MCF 10A (cell line): ENCODE results near the gene STAG1. TPM values are rescaled to one million over a fixed set of nuclear protein-coding genes. Genes with fewer than 3 reads are reported as not detected.
A peak's percentile ranks its signal among the peaks of the same experiment; 100 is the strongest.

Source experiments
- BruUV-seq: library from RNA; stranded (reverse); fragments of 400-500 nt; replicated peaks from 2 replicates; lab custom pipeline; 2021; lab: Mats Ljungman, UMichigan
- CTCF ChIA-PET: fragments of 300-600 bp; sonication (Branson Sonifier 250); formaldehyde crosslinking; extraction: SDS; loops from one replicate; lab custom pipeline; 2021; ENCODE audit warnings: antibody characterized with exemption, inconsistent platforms; lab: Yijun Ruan, JAX
- POLR2A ChIA-PET: fragments of 300-600, 350-650 bp; sonication (Branson Sonifier 250); formaldehyde crosslinking; extraction: SDS; loops from one replicate; lab custom pipeline; 2020; ENCODE audit warnings: antibody characterized with exemption, inconsistent platforms; lab: Yijun Ruan, JAX
- DNase-seq: peaks from one replicate; pipeline ENCODE4 v3.0.0-alpha.2; 2018; ENCODE audit not compliant: unreplicated experiment
- H3K27ac Mint-ChIP-seq: one replicate; pipeline ENCODE4 v1.8.0; 2022; ENCODE audit warnings: mild to moderate bottlenecking, low read depth, mixed read lengths; ENCODE audit not compliant: unreplicated experiment
- H3K27me3 Mint-ChIP-seq: one replicate; pipeline ENCODE4 v1.8.0; 2022; ENCODE audit warnings: mixed read lengths; ENCODE audit not compliant: insufficient read depth, unreplicated experiment
- H3K36me3 Mint-ChIP-seq: one replicate; pipeline ENCODE4 v1.8.0; 2022; ENCODE audit warnings: mild to moderate bottlenecking, moderate library complexity, mixed read lengths; ENCODE audit not compliant: insufficient read depth, unreplicated experiment
- H3K4me1 Mint-ChIP-seq: one replicate; pipeline ENCODE4 v1.8.0; 2022; ENCODE audit warnings: mixed read lengths; ENCODE audit not compliant: insufficient read depth, unreplicated experiment
- H3K4me3 Mint-ChIP-seq: one replicate; pipeline ENCODE4 v1.8.0; 2022; ENCODE audit warnings: mild to moderate bottlenecking, moderate library complexity, mixed read lengths; ENCODE audit not compliant: unreplicated experiment
- H3K9me3 Mint-ChIP-seq: one replicate; pipeline ENCODE4 v1.8.0; 2022; ENCODE audit warnings: mixed read lengths; ENCODE audit not compliant: unreplicated experiment
- intact Hi-C: fragments of 100-400 bp; cut with micrococcal nuclease; formaldehyde crosslinking; loops from 2 replicates; pipeline ENCODE4 v1.14.1; 2022
- total RNA-seq: library from RNA; stranded (reverse); gene quantifications from 2 replicates; pipeline ENCODE4 v1.2.3, GENCODE V29; 2022
- TF ChIP-seq, protein P1 (sequence below): fragments of 200-600 bp; IDR thresholded peaks from one replicate; pipeline ENCODE4 v1.8.0; 2022; ENCODE audit warnings: antibody characterized with exemption, mild to moderate bottlenecking; ENCODE audit not compliant: unreplicated experiment

The STAG1 gene
- total RNA-seq, 1 experiment from 2014 or later: 34.3 TPM

DNA sequence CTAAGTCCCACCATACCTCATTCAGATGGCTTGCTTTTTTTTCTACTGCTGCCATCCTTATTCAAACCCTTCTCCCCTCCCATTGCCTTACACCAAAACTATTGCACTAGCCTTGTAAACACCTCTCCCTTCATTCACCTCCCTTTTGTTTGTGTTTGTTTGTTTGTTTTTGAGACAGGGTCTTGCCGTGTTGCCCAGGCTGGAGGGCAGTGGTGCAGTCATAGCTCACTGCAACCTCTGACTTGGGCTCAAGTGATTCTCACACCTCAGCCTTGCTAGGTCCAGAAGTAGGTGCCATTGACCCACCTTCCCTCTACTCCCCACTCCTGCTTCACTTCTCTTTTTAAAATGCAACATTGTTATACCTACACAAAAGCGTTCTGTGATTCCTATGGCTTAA is 3.0 kb upstream of the STAG1 start:
- POLR2A ChIA-PET: interaction anchor here (3.5 to 4.8 kb wide), 2 partner anchors 106 to 259 kb away, joined by 34 to 67 read pairs; partner anchors contain the start of gene NCK1
- intact Hi-C loops: loop anchor here (10.0 kb wide), 1 partner anchor 940 kb away; no protein-coding TSS in a partner anchor
- H3K36me3 Mint-ChIP-seq: peaks cover 5% of the 10 kb centered on the region

DNA sequence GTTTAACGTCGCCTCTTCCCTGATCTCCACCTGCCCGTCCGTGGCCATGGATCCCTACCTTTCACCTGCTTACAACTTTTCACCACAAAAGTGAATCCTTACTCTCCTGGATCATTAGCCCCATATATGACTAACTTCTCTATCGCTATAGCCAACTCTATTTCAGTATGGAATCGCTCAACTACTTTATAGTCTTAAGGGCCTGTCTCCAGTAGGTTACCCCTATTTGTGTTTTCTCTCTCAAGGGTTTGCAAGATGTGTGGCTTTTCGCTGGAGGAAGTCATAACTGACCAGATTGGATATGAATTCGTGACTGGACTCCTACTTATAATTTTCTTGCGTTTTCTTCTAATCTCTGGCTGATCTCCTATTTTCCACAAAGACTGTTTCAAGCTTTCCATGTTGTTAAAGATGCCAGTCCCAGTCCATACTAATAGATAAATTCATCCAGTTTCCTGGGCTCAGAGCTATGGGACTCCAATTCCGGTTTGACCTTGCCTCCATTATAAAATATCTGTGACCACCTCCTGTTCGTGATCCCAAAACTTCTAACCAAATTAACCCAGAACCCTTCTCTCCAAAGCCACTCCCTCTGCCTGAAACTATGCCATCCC is 1.3 kb upstream of the STAG1 start:
- peaks cover 21% of the 10 kb centered on the region for H3K4me1 Mint-ChIP-seq
- no peaks in the 10 kb centered on the region for H3K27me3 Mint-ChIP-seq
- POLR2A ChIA-PET: interaction anchor here (0.7 to 4.8 kb wide), 26 partner anchors 11 to 603 kb away, joined by 3 to 79 read pairs (median 6); partner anchors contain the start of genes IL20RB, MSL2, NCK1 and PCCB
- intact Hi-C loops: loop anchor here (1.0 to 10.0 kb wide), 6 partner anchors 204 to 1193 kb away; partner anchors contain the start of gene IL20RB
- peak overlapping the region; percentile 79 for H3K4me3 Mint-ChIP-seq
- H3K27ac Mint-ChIP-seq: peak overlapping the region; percentile 97
- peaks cover 5% of the 10 kb centered on the region for H3K36me3 Mint-ChIP-seq
- BruUV-seq: no TSS peak
- CTCF ChIA-PET: interaction anchor here (0.6 to 3.3 kb wide), 32 partner anchors 12 to 678 kb away, joined by 3 to 60 read pairs (median 5); partner anchors contain the start of gene IL20RB
- peak; percentile 18 for DNase-seq
- TF ChIP-seq, protein P1, sequence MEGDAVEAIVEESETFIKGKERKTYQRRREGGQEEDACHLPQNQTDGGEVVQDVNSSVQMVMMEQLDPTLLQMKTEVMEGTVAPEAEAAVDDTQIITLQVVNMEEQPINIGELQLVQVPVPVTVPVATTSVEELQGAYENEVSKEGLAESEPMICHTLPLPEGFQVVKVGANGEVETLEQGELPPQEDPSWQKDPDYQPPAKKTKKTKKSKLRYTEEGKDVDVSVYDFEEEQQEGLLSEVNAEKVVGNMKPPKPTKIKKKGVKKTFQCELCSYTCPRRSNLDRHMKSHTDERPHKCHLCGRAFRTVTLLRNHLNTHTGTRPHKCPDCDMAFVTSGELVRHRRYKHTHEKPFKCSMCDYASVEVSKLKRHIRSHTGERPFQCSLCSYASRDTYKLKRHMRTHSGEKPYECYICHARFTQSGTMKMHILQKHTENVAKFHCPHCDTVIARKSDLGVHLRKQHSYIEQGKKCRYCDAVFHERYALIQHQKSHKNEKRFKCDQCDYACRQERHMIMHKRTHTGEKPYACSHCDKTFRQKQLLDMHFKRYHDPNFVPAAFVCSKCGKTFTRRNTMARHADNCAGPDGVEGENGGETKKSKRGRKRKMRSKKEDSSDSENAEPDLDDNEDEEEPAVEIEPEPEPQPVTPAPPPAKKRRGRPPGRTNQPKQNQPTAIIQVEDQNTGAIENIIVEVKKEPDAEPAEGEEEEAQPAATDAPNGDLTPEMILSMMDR: no peak
- H3K9me3 Mint-ChIP-seq: peaks cover 5% of the 10 kb centered on the region

More for the DNA sequence above, 3.0 kb upstream of the STAG1 start:
- H3K4me1 Mint-ChIP-seq: peaks cover 24% of the 10 kb centered on the region
- no peak overlapping the region for H3K4me3 Mint-ChIP-seq
- BruUV-seq: no TSS peak
- peaks cover 8% of the 10 kb centered on the region for H3K9me3 Mint-ChIP-seq
- TF ChIP-seq, protein P1: no peak
- CTCF ChIA-PET: interaction anchor here (0.5 to 1.5 kb wide), 3 partner anchors 11 to 259 kb away, joined by 3 to 5 read pairs (median 3); partner anchors contain the start of gene SLC35G2
- H3K27me3 Mint-ChIP-seq: no peaks in the 10 kb centered on the region
- DNase-seq: no peak
- H3K27ac Mint-ChIP-seq: peak overlapping the region; percentile 25

DNA sequence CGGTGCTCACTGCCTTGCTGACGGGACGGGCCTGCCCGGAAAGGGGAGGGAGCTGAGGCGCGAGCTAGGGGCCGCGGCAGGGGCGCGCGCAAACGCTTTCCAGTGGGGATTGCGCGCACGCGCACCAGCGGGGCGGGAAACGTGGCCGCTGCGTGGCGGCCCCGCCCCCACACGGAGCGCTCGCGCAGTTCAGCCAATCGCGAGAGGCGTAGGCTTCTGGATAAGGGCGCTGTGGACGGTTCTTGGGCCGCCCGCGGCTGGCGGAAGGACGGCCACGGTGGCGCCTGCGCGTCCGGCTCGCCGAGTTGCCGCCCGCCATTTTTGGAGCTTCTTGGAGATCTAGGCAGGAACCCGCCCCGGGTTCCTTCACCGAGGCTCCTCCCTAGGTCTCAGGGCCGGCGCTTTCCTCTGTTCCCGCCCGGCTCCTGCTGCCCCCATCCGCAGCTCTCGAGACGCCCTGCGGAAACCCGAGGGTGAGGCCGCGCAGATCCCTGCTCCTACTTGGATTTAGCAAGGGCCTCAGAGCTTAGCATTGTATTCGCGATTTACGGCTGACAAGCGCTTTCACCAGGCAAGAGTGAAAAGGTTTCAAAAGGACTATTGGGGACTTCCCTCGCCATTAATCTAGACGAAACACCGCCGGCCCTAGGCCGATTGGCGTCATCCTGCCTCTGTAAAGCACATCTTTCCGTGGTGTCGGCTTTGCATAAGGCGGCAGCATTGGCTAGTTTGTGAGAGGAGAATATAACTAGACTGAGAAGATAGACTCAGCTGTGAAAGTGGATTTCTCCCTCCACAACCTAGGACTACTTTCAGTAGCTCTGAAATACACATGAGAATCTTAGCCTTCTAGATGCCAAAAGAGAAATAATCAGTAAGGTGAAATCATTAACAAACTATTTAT is 496 bp upstream of the STAG1 start:
- TF ChIP-seq, protein P1: peak; percentile 6
- Mint-ChIP-seq H3K27me3 (no peaks in the 10 kb centered on the region), H3K4me1 (peaks cover 17% of the 10 kb centered on the region), H3K9me3 (no peaks in the 10 kb centered on the region), H3K36me3 (peaks cover 5% of the 10 kb centered on the region), H3K4me3 (peak overlapping the region; percentile 79), H3K27ac (peak overlapping the region; percentile 97)
- TSS peak; percentile 72 for BruUV-seq
- ChIA-PET CTCF (interaction anchor here (0.6 to 3.3 kb wide), 107 partner anchors 9 to 1176 kb away, joined by 3 to 60 read pairs (median 4); partner anchors contain the start of genes IL20RB, MSL2, NCK1 and PCCB), POLR2A (interaction anchor here (0.5 to 4.8 kb wide), 48 partner anchors 10 to 683 kb away, joined by 3 to 79 read pairs (median 4); partner anchors contain the start of genes IL20RB, MSL2, NCK1 and PCCB)
- intact Hi-C loops: loop anchor here (1.0 to 10.0 kb wide), 13 partner anchors 110 to 1194 kb away; partner anchors contain the start of genes IL20RB, NCK1 and PCCB
- peak; percentile 97 for DNase-seq
